Naive thymus-derived CD8-positive, alpha-beta T cell (primary cell): ENCODE measurements around the gene PUSL1. TPM values are rescaled to one million over a fixed set of nuclear protein-coding genes. Genes with fewer than 3 reads are reported as not detected.
A peak's percentile ranks its signal among the peaks of the same experiment; 100 is the strongest.

Source experiments
- ATAC-seq, 2 donors: fragments of 150-1000 bp; cut with Tn5 transposase in 1 of 2; sonication (Bioruptor Pico), chemical (Tn5 transposase) in 1 of 2; 1 replicate in 1 of 2; 2 replicates in 1 of 2; pipeline ENCODE4 v1.10.0; 2021; ENCODE audit warnings: mild to moderate bottlenecking in 2 of 2, moderate library complexity in 2 of 2
- POLR2A ChIA-PET: fragments of 350-600 bp; sonication (Branson Sonifier 250); formaldehyde crosslinking; loops from one replicate; lab custom pipeline; 2021; ENCODE audit warnings: antibody characterized with exemption; lab: Charles Lee
- DNase-seq, 10 donors: peaks; one replicate each; pipeline versions ENCODE4 v3.0.0 to v3.0.0-alpha.2; 2020 to 2022
- H3K27ac Mint-ChIP-seq, 10 donors: one replicate each; pipeline ENCODE4 v1.8.0; 2020 to 2022; ENCODE audit warnings: mild to moderate bottlenecking in 10 of 10, mixed read lengths in 10 of 10, moderate library complexity in 4 of 10, inconsistent platforms in 1 of 10
- H3K27me3 Mint-ChIP-seq, 5 donors: one replicate each; pipeline ENCODE4 v1.8.0; 2021 to 2022; ENCODE audit warnings: mixed read lengths in 5 of 5
- H3K36me3 Mint-ChIP-seq, 3 donors: one replicate each; pipeline ENCODE4 v1.8.0; 2020 to 2022; ENCODE audit warnings: mixed read lengths in 3 of 3, mild to moderate bottlenecking in 2 of 3, inconsistent platforms in 1 of 3
- H3K4me1 Mint-ChIP-seq, 4 donors: one replicate each; pipeline ENCODE4 v1.8.0; 2021 to 2022; ENCODE audit warnings: mixed read lengths in 4 of 4
- H3K4me3 Mint-ChIP-seq, 10 donors: one replicate each; pipeline ENCODE4 v1.8.0; 2020 to 2022; ENCODE audit warnings: mild to moderate bottlenecking in 10 of 10, mixed read lengths in 10 of 10, moderate library complexity in 6 of 10, inconsistent platforms in 1 of 10
- H3K9me3 Mint-ChIP-seq, 9 donors: one replicate each; pipeline ENCODE4 v1.8.0; 2020 to 2022; ENCODE audit warnings: mixed read lengths in 9 of 9, mild to moderate bottlenecking in 3 of 9, inconsistent platforms in 1 of 9, moderate library complexity in 1 of 9
- polyA plus RNA-seq, 3 donors: library from polyadenylated mRNA; unstranded; fragments of 300-500 nt; fragmentation: Illumina TruSeq; gene quantifications; one replicate each; pipeline ENCODE4 v1.2.3, GENCODE V29; 2021
- total RNA-seq, 8 experiments: library from RNA in 2 of 8; stranded (reverse) in 2 of 8; gene quantifications; one replicate each; pipeline ENCODE4 v1.2.3 and lab custom pipeline; 2021 to 2026

The PUSL1 gene
- total and polyA plus RNA-seq, 5 experiments from 2014 or later = 14.5 to 23.4 (median 18.2) TPM

- peaks cover 0 to 4% (median 1%) of the 10 kb centered on the region in 4 donors for H3K4me1 Mint-ChIP-seq
- ATAC-seq (no peak), DNase-seq (no peak)
- H3K9me3 Mint-ChIP-seq = no peaks in the 10 kb centered on the region
- H3K4me3 Mint-ChIP-seq = no peak overlapping the region
- no peaks in the 10 kb centered on the region for H3K36me3 Mint-ChIP-seq
- POLR2A ChIA-PET = no interaction called here
- no peaks in the 10 kb centered on the region for H3K27me3 Mint-ChIP-seq
- no peak overlapping the region for H3K27ac Mint-ChIP-seq
Observed at GRCh38 chr1:1280782-1281481, 27.5 kb upstream of the PUSL1 start.

GRCh38 chr1:1281533-1282321 is 26.7 kb upstream of the PUSL1 start:
- DNase-seq (no peak), ATAC-seq (no peak)
- Mint-ChIP-seq H3K4me3 (no peak overlapping the region), H3K9me3 (no peaks in the 10 kb centered on the region), H3K27ac (no peak overlapping the region), H3K36me3 (no peaks in the 10 kb centered on the region), H3K4me1 (peaks cover 0 to 4% (median 1%) of the 10 kb centered on the region in 4 donors), H3K27me3 (no peaks in the 10 kb centered on the region)
- POLR2A ChIA-PET = interaction anchor here (0.8 kb wide), 1 partner anchor 9 kb away, joined by 3 read pairs; the partner anchor contains the start of gene UBE2J2

GRCh38 chr1:1282998-1283397 is 25.4 kb upstream of the PUSL1 start:
- H3K36me3 Mint-ChIP-seq = no peaks in the 10 kb centered on the region
- ATAC-seq (no peak), DNase-seq (no peak)
- H3K9me3 Mint-ChIP-seq = no peaks in the 10 kb centered on the region
- H3K27ac Mint-ChIP-seq = no peak overlapping the region
- peaks cover 0 to 4% (median 1%) of the 10 kb centered on the region in 4 donors for H3K4me1 Mint-ChIP-seq
- POLR2A ChIA-PET = no interaction called here
- no peaks in the 10 kb centered on the region for H3K27me3 Mint-ChIP-seq
- H3K4me3 Mint-ChIP-seq = no peak overlapping the region

GRCh38 chr1:1283821-1284220 is 24.6 kb upstream of the PUSL1 start:
- Mint-ChIP-seq H3K4me3 (no peak overlapping the region), H3K9me3 (no peaks in the 10 kb centered on the region), H3K27me3 (no peaks in the 10 kb centered on the region), H3K36me3 (no peaks in the 10 kb centered on the region), H3K4me1 (peaks cover 0 to 4% (median 1%) of the 10 kb centered on the region in 4 donors), H3K27ac (peak overlapping the region in 1 of 10 donors; percentile 19)
- ATAC-seq (no peak), DNase-seq (no peak)
- POLR2A ChIA-PET = no interaction called here

GRCh38 chr1:1284221-1285101 is 23.9 kb upstream of the PUSL1 start:
- Mint-ChIP-seq H3K27ac (no peak overlapping the region), H3K36me3 (no peaks in the 10 kb centered on the region), H3K4me3 (no peak overlapping the region), H3K27me3 (no peaks in the 10 kb centered on the region), H3K4me1 (peaks cover 0 to 4% (median 1%) of the 10 kb centered on the region in 4 donors), H3K9me3 (no peaks in the 10 kb centered on the region)
- DNase-seq (no peak), ATAC-seq (no peak)
- POLR2A ChIA-PET = interaction anchor here (1.6 kb wide), 1 partner anchor 21 kb away, joined by 3 read pairs; no protein-coding TSS in a partner anchor

- H3K9me3 Mint-ChIP-seq = no peaks in the 10 kb centered on the region
- peaks cover 0 to 6% (median 4%) of the 10 kb centered on the region in 4 donors for H3K4me1 Mint-ChIP-seq
- no peak for DNase-seq
- no peak for ATAC-seq
- H3K36me3 Mint-ChIP-seq = no peaks in the 10 kb centered on the region
- H3K4me3 Mint-ChIP-seq = no peak overlapping the region
- H3K27me3 Mint-ChIP-seq = peaks cover 0 to 4% (median 0%) of the 10 kb centered on the region in 5 donors
- H3K27ac Mint-ChIP-seq = no peak overlapping the region
- POLR2A ChIA-PET = interaction anchor here (1.6 kb wide), 1 partner anchor 20 kb away, joined by 3 read pairs; no protein-coding TSS in a partner anchor
Observed at GRCh38 chr1:1285102-1285571, 23.3 kb upstream of the PUSL1 start.

- peaks cover 0 to 9% (median 0%) of the 10 kb centered on the region in 5 donors for H3K27me3 Mint-ChIP-seq
- no peak for DNase-seq
Observed at GRCh38 chr1:1285611-1286311, 22.6 kb upstream of the PUSL1 start.

GRCh38 chr1:1286313-1287261 is 21.8 kb upstream of the PUSL1 start:
- no peak overlapping the region for H3K27ac Mint-ChIP-seq
- no peak overlapping the region for H3K4me3 Mint-ChIP-seq
- H3K36me3 Mint-ChIP-seq = no peaks in the 10 kb centered on the region
- H3K27me3 Mint-ChIP-seq = peaks cover 0 to 9% (median 0%) of the 10 kb centered on the region in 5 donors
- H3K4me1 Mint-ChIP-seq = peaks cover 0 to 9% (median 5%) of the 10 kb centered on the region in 4 donors
- H3K9me3 Mint-ChIP-seq = no peaks in the 10 kb centered on the region
- ATAC-seq (no peak), DNase-seq (no peak)
- POLR2A ChIA-PET = interaction anchor here (0.9 kb wide), 1 partner anchor 11 kb away, joined by 3 read pairs; no protein-coding TSS in a partner anchor

More at GRCh38 chr1:1285611-1286311, 22.6 kb upstream of the PUSL1 start:
- peaks cover 0 to 9% (median 5%) of the 10 kb centered on the region in 4 donors for H3K4me1 Mint-ChIP-seq
- no peaks in the 10 kb centered on the region for H3K9me3 Mint-ChIP-seq
- POLR2A ChIA-PET = interaction anchor here (0.9 to 1.6 kb wide), 2 partner anchors 10 to 19 kb away, joined by 3 read pairs; no protein-coding TSS in a partner anchor
- H3K27ac Mint-ChIP-seq = no peak overlapping the region
- H3K36me3 Mint-ChIP-seq = no peaks in the 10 kb centered on the region
- H3K4me3 Mint-ChIP-seq = no peak overlapping the region
- ATAC-seq = no peak

GRCh38 chr1:1287288-1288110 is 20.9 kb upstream of the PUSL1 start:
- no peak for DNase-seq
- no peaks in the 10 kb centered on the region for H3K36me3 Mint-ChIP-seq
- ATAC-seq = no peak
- no peaks in the 10 kb centered on the region for H3K9me3 Mint-ChIP-seq
- H3K27me3 Mint-ChIP-seq = peaks cover 0 to 9% (median 0%) of the 10 kb centered on the region in 5 donors
- POLR2A ChIA-PET = no interaction called here
- H3K27ac Mint-ChIP-seq = no peak overlapping the region
- H3K4me3 Mint-ChIP-seq = no peak overlapping the region
- H3K4me1 Mint-ChIP-seq = peaks cover 3 to 13% (median 8%) of the 10 kb centered on the region in 4 donors

GRCh38 chr1:1290238-1290731 is 18.1 kb upstream of the PUSL1 start:
- POLR2A ChIA-PET = interaction anchor here (1.0 kb wide), 1 partner anchor 168 kb away, joined by 4 read pairs; no protein-coding TSS in a partner anchor
- Mint-ChIP-seq H3K27ac (no peak overlapping the region), H3K4me3 (no peak overlapping the region), H3K36me3 (no peaks in the 10 kb centered on the region), H3K9me3 (no peaks in the 10 kb centered on the region), H3K4me1 (peaks cover 2 to 12% (median 6%) of the 10 kb centered on the region in 4 donors), H3K27me3 (peaks cover 0 to 9% (median 0%) of the 10 kb centered on the region in 5 donors)
- ATAC-seq (peak; percentile 60 to 68), DNase-seq (peak in 9 of 10 donors; percentile 53 to 81 (median 64))
